HG03196 (cell line): ENCODE results near the gene ACTRT2.

Experiments used
- ATAC-seq: cut with Tn5 transposase; IDR thresholded peaks from one replicate; pipeline ENCODE4 v1.9.1; 2021; ENCODE audit not compliant: unreplicated experiment

Gene ACTRT2

GRCh38 chr1:3067301-3067670 is 46.0 kb downstream of the ACTRT2 start:
- no peak for ATAC-seq

DNA sequence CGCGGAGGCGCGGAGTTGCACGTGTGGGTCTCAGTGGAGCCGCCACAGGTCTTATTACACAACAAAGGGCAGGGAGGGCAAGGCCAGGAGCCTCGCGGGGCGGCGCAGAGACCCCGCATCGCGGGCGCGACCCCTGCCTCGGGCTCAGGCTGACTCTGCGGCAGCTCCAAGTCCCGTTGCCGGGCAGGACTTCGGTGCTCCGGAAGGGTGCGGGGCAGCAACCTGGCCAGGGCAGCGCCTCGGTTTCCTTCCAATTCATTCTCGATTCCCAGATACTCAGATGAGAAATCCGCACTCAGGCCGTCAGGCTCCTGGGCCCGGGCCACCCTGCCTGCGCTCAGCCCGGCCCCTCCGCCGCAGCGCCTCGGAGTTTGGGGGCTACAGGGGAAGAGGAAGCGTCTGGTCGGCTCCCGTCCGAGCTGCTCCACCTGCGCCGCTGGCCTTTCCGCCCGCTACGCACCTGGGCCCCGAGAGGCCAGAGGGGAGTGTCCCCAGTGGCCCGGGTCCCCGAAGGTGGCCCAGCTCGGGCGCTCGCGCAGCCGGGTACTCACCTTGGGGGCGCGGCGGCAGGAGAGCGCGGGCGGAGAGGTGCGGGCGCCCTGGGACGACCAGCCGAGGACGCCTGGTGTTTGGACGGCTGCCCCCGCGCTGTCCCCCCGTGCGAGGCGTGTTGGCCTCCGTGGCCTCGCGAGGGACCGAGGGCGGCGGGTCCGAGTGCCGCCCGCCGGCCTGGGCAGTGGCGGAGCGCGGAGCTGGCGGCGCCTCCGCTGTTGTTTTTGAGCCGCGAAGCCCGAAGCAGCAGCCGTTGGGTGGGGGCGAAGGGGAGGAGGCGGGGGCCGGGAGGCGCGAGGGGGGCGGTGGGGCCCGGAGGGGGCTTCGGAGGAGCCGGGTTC is 46.6 kb downstream of the ACTRT2 start:
- no peak for ATAC-seq

- ATAC-seq = no peak
Observed at GRCh38 chr1:3068564-3069431, 47.5 kb downstream of the ACTRT2 start, which contains the start of gene PRDM16. TSS of gene PRDM16 (plus strand) at chr1:3069203. CDS start at chr1:3069260, 57 bp downstream.

- ATAC-seq = no peak
Observed at GRCh38 chr1:3069491-3070308, 48.4 kb downstream of the ACTRT2 start.

GRCh38 chr1:3070309-3070643 is 49.0 kb downstream of the ACTRT2 start:
- no peak for ATAC-seq

GRCh38 chr1:3070644-3071564 is 49.6 kb downstream of the ACTRT2 start:
- ATAC-seq = no peak

DNA sequence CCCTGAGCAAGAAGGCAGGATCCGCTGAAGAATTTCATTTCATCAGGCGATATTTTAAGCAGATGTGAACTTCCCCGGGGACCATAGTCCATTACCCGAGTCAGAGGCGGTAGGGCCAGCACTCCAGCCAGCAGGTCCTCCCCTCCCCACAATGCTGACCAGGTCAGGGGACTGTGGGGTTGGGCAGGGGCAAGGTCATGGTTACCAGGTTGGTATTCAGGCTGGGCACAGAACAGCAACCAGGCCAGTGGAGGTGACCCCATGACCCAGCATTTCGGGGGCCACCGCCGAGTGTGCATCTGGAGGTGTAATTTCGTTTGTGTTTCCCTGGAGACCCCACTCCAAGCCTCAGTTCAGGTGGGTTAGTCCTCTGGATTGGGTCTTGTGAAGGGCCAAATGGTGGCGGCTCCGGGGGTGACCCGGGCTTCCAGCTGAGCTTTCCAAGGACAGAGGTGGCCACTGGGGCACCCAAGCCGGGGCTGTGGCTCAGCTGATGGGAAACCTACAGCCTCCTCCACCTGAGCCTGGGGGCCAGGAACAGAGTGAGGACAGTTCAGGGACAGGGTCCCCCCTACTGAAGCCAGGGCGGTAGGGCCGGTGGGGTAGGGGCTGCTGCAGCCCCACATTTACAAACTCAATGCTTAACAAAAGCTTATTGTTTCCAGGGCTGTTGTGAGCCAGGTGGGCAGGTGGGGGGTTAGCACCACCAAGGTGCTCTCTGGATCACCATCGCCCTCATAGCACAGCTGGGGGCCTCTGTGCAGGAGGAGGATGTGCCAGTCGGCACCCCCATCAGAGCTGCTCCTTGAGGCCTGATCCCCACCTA is 50.5 kb downstream of the ACTRT2 start:
- ATAC-seq = no peak
